AG04449 (cell line): Measurements from ENCODE around the gene SH3RF2.

Source experiments
- CTCF ChIA-PET: fragments of 350-600 bp; formaldehyde crosslinking; extraction: SDS; loops from one replicate; lab custom pipeline; 2021; ENCODE audit warnings: antibody characterized with exemption; lab: Yijun Ruan, JAX
- POLR2A ChIA-PET: fragments of 400-600, 350-600 bp; formaldehyde crosslinking; extraction: SDS; loops from one replicate; lab custom pipeline; 2020; ENCODE audit warnings: antibody characterized with exemption, inconsistent platforms; lab: Yijun Ruan, JAX
- DNase-seq: peaks from one replicate; pipeline ENCODE4 v3.0.0-alpha.2; 2010; ENCODE audit warnings: low read depth, low spot score
- H3K4me3 ChIP-seq: 2 replicates; pipeline ENCODE4 v1.5.1; 2011; ENCODE audit warnings: low read depth, mild to moderate bottlenecking, control low read depth, low read length
- TF ChIP-seq, protein P1 (sequence below): IDR thresholded peaks from one replicate; pipeline ENCODE4 v1.5.1; 2011; ENCODE audit warnings: mild to moderate bottlenecking, moderate library complexity, low read length, control low read depth, inconsistent platforms; ENCODE audit not compliant: insufficient read depth; ENCODE audit errors: missing control alignments

Gene SH3RF2

DNA sequence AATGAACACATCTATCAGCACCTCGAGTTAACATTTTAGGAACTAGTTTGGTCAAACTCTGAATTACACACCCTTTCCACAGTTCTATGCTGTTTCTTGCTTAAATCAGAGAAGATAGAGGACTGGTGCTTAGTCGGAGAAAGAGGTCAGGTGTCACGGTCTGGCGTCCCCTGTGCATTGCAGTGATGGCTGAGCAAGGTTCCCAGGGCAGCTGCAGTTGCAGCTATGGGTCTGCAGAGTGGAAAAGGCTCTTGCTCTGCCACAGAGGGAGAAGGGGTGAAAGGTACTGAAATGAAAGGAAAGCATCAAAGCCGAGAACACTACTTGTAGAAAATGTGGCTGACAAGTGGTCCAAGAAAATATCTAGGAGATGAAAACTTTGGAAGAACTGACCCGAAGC is 25.2 kb upstream of the SH3RF2 start:
- ChIA-PET CTCF (interaction anchor here (1.3 kb wide), 1 partner anchor 23 kb away, joined by 5 read pairs; no protein-coding TSS in a partner anchor), POLR2A (no interaction called here)

DNA sequence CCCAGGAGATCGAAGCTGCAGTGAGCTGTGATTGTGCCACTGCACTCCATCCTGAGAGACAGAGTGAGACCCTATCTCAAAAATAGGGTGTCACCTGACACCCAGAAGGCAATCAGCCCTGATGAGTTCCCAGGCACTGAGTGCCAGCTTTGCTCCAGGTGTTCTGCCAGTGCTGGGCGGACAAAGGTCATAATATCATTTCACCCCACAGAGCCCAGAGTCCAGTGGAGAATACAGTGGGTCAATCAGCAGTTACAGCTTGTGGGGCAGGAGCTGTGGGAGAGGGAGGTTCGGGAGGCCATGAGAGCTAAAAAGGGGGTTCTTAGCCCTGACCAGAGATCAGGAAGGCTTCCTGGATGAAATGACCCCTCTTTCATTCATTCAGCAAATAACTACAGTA is 24.4 kb upstream of the SH3RF2 start:
- TF ChIP-seq, protein P1, sequence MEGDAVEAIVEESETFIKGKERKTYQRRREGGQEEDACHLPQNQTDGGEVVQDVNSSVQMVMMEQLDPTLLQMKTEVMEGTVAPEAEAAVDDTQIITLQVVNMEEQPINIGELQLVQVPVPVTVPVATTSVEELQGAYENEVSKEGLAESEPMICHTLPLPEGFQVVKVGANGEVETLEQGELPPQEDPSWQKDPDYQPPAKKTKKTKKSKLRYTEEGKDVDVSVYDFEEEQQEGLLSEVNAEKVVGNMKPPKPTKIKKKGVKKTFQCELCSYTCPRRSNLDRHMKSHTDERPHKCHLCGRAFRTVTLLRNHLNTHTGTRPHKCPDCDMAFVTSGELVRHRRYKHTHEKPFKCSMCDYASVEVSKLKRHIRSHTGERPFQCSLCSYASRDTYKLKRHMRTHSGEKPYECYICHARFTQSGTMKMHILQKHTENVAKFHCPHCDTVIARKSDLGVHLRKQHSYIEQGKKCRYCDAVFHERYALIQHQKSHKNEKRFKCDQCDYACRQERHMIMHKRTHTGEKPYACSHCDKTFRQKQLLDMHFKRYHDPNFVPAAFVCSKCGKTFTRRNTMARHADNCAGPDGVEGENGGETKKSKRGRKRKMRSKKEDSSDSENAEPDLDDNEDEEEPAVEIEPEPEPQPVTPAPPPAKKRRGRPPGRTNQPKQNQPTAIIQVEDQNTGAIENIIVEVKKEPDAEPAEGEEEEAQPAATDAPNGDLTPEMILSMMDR = no peak
- DNase-seq = no peak
- no peak overlapping the region for H3K4me3 ChIP-seq
- ChIA-PET POLR2A (no interaction called here), CTCF (interaction anchor here (1.3 kb wide), 1 partner anchor 24 kb away, joined by 5 read pairs; no protein-coding TSS in a partner anchor)

More for the DNA sequence above, 25.2 kb upstream of the SH3RF2 start:
- no peak for DNase-seq
- TF ChIP-seq, protein P1 = no peak
- H3K4me3 ChIP-seq = no peak overlapping the region

DNA sequence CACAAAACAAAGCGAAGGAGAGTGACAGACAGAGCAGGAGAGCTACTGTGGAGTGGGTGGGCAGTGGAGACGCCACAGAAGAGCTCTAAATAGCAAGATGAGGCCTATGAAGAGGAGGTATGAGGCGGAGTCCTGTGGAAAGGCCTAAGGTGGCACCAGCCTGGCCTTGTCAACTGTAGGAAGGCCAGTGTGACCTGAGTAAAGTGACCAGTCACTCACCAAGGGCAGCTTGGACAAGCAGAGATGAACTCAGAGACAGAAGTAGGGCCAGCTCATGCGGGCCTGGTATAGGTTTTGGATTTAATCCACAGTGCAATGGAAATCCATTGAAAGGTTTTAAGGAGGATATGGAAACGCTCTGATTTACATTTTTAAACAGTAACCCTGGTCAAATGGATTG is 23.8 kb upstream of the SH3RF2 start:
- CTCF ChIA-PET = interaction anchor here (1.3 kb wide), 1 partner anchor 24 kb away, joined by 5 read pairs; no protein-coding TSS in a partner anchor
- DNase-seq = no peak
- POLR2A ChIA-PET = no interaction called here
- H3K4me3 ChIP-seq = no peak overlapping the region
- TF ChIP-seq, protein P1 = no peak

DNA sequence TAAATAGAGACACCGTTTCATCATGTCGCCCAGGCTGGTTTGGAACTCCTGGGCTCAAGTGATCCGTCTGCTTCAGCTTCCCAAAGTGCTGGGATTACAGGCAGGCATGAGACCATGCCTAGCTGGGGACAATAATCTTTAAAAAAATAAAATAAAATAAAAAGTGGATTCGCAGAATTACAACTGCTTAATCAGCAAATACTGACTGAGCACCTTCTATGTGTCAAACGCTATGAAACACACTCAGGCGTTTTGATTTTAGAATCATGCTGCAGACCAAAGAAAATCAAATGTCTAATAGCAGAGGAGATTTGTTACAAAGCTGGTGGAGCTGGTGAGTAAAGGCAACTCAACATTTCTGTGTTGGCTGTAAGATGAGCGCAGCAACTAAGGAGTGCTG is 22.7 kb upstream of the SH3RF2 start:
- CTCF ChIA-PET = interaction anchor here (1.4 kb wide), 1 partner anchor 26 kb away, joined by 4 read pairs; no protein-coding TSS in a partner anchor
- H3K4me3 ChIP-seq = no peak overlapping the region
- no peak for DNase-seq
- POLR2A ChIA-PET = no interaction called here
- TF ChIP-seq, protein P1 = no peak

DNA sequence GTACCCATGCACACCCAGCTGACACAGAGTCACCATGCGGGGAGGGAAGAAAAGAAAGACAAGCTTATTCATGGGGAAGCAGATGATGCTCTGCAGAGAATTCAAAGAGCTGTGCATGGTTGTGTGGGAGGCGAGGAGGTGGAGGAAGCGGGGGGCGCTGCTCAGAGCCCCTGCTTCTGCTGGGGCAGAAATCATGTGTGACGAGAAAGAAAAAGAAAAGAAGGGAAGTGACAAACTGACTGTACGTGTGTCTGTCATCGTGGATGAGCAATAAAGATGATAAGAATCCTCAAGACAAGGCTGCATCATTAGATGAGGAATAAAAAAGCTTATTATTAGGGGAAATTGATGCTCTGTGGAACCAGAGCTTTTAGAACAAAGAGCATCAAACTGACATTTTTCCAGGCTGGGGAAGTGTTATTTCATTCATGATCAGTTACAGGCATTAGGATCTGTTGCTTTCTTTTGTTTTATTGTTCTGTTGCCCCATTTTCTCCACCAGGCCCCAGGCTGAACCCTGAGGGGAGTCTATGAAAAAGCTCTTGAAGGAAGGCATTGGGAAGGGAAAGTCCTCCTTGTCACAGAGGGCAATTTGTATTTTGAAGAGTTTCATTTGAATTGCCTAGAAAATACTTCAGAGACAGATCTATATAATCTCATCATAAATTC is 20.3 kb upstream of the SH3RF2 start:
- no peak overlapping the region for H3K4me3 ChIP-seq
- ChIA-PET CTCF (interaction anchor here (1.1 to 1.2 kb wide), 2 partner anchors 12 to 125 kb away, joined by 3 to 4 read pairs; no protein-coding TSS in a partner anchor), POLR2A (interaction anchor here (0.7 kb wide), 1 partner anchor 76 kb away, joined by 3 read pairs; no protein-coding TSS in a partner anchor)
- no peak for DNase-seq
- TF ChIP-seq, protein P1 = no peak

DNA sequence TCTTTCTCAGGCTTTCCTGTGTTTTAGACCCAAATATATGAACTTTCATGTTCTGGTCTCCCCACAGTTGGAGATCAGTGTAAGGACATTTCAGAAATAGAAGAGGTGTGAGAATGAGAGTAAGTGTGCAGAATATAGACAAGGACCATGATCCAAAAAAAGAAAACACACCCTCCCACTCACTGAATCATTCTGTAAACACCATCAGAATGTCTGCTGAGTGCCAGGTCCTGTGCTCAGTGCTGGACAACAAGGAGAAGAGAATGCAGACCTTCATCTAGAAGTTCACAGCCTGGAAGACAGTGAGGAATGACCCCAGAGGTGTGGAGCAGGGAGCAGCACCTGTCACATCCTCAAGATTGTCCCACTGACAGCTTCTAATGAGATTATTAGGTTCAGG is 19.1 kb upstream of the SH3RF2 start:
- no peak for DNase-seq
- ChIA-PET CTCF (no interaction called here), POLR2A (no interaction called here)
- TF ChIP-seq, protein P1 = no peak
- H3K4me3 ChIP-seq = no peak overlapping the region
